SK-N-MC (cell line): Measurements from ENCODE around the gene TEKT3.

Source experiments
- EZH2 ChIP-seq: fragments of 200-600 bp; sonication (generic); IDR thresholded peaks from one replicate; pipeline ENCODE4 v1.6.1; 2017; ENCODE audit warnings: antibody characterized with exemption
- FOXP2 ChIP-seq: optimal IDR thresholded peaks from 2 replicates; pipeline ENCODE3; 2011; ENCODE audit warnings: mild to moderate bottlenecking, moderate library complexity; ENCODE audit not compliant: insufficient read depth; ENCODE audit errors: extremely low read length, control extremely low read depth
- POLR2AphosphoS5 ChIP-seq: IDR thresholded peaks from 2 replicates; pipeline ENCODE4 v1.6.1; 2012; ENCODE audit warnings: mild to moderate bottlenecking, low read depth, low read length, borderline replicate concordance

DNA sequence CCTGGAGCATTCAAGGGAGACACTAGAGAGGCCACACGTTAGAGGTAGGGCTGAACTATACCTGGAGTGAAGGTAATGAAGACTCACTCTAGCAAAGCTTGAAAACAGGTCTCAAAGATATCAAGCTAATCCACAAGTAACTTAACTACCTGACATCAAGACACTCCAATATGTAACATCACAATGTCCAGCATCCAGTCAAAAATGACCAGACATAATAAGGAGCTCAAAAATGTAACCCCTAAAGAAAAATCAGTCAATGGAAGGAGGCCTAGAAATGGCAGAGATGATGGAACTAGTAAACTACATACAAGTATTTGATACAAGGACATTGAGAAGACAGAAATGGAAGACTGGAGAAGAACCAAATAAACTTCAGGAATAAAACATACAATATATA lies 6.0 kb downstream of the TEKT3 start:
- TF ChIP-seq EZH2 (no peak), POLR2AphosphoS5 (no peak), FOXP2 (no peak)
